OCI-LY7 (cell line): ENCODE data around the gene EPHA3.

Experiments
- EZH2phosphoT487 ChIP-seq: fragments of 200-600 bp; sonication (generic); IDR thresholded peaks from 2 replicates; pipeline ENCODE4 v1.6.1; 2018; ENCODE audit warnings: low read depth, borderline replicate concordance, mild to moderate bottlenecking, mixed run types, antibody characterized with exemption, low read length, moderate library complexity, mixed read lengths
- TF ChIP-seq, protein P1 (sequence below): fragments of 200-600 bp; sonication (generic); conservative IDR thresholded peaks from 2 replicates; pipeline ENCODE4 v1.5.1; 2014; ENCODE audit warnings: mild to moderate bottlenecking, antibody characterized with exemption, low read length, moderate library complexity, mixed read lengths

DNA sequence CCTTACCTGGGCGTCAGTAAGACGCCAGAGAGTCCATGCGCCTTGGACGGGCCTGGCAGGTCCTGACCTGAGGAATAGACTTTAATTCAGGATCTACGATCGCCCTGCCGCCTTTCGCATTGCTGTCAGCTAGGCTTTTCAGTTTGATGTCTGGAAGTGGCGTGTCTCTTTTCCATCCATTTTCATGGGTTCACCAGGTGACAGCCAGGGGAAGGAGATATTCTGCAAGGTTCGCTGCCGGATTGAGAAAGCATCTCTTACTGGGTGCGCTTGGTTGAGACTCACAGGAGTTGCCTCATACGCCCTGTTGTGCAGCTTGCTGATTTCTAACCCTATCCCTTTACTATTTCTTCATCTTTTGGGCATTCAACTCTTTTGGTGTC is 7.4 kb downstream of the EPHA3 start:
- TF ChIP-seq, protein P1, sequence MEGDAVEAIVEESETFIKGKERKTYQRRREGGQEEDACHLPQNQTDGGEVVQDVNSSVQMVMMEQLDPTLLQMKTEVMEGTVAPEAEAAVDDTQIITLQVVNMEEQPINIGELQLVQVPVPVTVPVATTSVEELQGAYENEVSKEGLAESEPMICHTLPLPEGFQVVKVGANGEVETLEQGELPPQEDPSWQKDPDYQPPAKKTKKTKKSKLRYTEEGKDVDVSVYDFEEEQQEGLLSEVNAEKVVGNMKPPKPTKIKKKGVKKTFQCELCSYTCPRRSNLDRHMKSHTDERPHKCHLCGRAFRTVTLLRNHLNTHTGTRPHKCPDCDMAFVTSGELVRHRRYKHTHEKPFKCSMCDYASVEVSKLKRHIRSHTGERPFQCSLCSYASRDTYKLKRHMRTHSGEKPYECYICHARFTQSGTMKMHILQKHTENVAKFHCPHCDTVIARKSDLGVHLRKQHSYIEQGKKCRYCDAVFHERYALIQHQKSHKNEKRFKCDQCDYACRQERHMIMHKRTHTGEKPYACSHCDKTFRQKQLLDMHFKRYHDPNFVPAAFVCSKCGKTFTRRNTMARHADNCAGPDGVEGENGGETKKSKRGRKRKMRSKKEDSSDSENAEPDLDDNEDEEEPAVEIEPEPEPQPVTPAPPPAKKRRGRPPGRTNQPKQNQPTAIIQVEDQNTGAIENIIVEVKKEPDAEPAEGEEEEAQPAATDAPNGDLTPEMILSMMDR: no peak
- no peak for TF ChIP-seq EZH2phosphoT487
